SHP77 treated with DMSO at 0.1 percent for 48 hours (cell line): ENCODE data around the gene ZCRB1.
"Not testable (repeated sequence)": the region's sequence is repeated elsewhere in the genome, so short reads cannot be mapped to it uniquely, and the experiment has no call there.

Experiments used
- DNase-seq: peaks from one replicate; lab custom pipeline; 2025; lab: John Stamatoyannopoulos, UW

Gene ZCRB1, protein sequence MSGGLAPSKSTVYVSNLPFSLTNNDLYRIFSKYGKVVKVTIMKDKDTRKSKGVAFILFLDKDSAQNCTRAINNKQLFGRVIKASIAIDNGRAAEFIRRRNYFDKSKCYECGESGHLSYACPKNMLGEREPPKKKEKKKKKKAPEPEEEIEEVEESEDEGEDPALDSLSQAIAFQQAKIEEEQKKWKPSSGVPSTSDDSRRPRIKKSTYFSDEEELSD

DNA sequence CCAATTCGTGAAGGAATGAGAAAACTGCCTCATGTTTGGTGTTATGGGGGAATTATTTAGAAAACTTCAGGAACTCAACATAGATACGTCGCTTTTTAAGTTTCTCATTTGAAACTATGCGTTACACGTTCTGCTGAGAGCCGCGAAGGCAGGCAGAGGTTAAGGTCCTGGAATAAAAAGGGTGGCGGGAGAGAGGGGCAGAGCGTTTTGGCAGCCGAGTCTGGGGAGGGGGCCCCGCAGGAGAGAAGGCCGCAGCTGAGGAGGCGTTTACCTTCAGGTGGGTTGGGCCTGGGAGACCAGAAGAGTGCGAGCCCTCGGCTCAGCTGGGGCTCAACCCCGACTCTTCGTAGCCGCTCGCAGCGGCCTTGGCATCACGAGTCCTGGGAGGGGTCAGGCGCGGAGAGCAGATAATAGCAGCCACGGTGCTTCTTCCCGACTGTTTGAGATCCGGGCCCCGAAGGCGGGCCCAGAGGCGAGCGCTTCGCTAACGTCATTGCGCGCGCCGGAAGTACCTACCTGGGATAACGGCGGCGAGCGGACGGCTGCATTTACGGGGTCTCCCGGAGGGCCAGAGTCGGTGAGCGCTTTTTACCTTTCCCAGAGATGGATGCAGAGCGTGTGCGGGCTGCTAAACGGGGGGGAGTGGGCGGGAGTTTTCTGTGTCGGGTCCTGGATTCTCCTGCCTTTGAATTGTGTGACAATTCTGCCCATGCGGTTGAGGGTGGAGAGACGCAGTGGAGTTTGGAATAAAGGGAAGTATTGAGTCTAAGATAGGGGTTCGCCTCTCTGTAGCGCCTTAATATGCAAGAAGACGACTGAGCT lies at the start of gene ZCRB1, which contains the start of gene PPHLN1:
TSS of gene ZCRB1 (minus strand) at position 442 of the 822 bp plus-strand sequence. CDS start 1,992 bp downstream, outside the sequence.
TSS of gene PPHLN1 (plus strand) at position 515 of the 822 bp plus-strand sequence. CDS start 9,736 bp downstream, outside the sequence.
- peak; percentile 48 for DNase-seq

DNA sequence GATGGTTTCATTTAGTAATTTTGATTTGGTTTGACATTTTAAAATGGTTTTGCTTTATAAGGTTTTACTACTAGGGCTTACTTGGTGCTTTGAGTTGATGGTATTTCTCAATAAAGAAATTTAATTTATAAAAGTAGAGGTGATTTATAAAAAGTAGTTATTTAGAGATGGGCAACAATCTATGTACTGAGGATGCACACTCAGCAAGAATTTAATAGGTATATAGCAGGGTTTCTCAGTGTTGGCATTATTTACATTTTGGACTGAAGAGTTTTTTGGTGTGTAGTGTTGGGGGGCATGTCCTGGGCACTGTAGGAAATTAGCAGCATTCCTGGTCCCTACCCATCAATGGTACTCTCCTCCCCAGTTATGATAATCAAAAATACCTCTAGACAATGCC lies 47.8 kb upstream of the ZCRB1 start:
- DNase-seq = no peak

DNA sequence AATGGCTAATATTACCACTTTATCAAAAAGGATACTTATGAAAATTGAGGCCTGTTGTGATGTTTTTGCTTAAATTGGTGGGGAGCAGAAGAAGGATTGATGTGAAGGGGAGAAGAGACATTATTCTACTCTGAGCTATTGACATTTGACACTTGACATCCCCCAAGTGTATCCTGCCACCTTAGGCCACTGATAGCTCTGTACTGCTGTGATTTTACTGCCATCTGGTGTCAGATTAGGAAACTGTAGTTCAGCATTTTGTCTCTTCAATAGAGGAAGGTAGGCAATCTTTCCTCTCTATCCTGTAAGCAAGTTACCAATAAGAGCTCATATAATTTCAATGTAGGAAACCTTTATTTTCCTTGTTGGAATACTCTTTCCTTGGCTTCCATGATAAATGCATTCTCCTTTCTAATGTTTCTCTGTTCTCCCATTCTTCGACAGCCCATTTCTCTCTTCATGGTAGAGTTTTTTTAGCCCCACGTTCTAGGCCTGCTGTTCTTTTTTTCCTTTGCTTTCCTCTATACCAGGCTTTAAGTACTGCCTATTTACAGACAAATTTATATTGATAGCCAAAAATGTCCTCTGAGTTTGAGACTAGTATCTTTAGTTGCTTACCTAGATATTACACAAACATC lies 46.4 kb upstream of the ZCRB1 start:
- DNase-seq = peak; percentile 2

DNA sequence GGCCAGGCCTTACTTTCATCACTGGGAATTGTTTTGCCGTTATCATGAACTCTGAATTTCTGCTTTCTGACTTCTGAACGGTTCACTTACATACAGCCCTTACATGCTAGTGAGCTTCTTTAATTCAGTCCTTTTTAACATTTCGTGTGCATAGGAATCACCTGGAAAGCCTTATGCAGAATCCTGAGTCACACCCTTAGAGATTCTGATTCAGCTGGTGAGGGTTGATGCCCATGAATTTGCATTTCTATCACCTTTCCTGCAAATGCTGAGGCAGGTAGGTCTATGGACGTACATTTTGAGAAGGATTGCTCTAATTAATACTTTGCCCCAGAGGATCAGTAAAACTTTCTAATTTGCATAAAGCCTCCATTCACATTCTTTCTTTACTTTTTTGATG lies 44.1 kb upstream of the ZCRB1 start:
- no peak for DNase-seq

DNA sequence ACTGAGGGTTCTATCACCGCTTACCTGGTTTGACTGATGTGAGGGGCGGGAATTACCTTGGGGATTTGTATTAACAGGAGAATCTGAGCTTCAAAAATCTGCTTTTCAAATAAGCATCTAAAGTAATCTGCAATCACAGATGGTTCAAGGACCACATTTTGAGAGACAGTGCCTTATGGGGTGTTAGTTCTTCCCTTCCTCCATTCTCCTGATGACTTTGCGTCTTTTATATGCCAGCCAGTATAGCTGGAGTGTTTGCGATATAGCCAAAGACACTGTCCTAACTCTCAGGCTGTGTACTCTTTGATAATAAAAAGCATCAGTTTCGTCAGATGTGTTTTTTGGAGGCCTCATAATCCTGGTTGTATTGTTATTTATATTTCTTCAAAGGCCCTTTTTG lies 39.6 kb upstream of the ZCRB1 start:
- no peak for DNase-seq

DNA sequence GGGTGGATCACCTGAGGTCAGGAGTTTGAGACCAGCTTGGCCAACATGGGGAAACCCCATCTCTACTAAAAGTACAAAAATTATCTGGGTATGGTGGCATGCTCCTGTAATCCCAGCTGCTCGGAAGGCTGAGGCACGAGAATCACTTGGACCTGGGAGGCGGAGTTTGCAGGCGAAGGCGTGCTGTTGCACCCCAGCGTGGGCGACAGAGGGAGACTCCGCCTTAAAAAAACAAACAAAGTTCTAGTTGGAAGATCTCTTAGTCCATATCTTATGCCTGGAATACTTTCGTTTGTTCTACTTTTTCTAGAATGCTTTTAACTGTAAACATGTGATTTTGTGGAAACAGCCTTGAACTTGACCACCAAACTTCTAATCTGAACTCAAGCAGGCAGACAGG lies 38.8 kb upstream of the ZCRB1 start:
- DNase-seq = no peak

DNA sequence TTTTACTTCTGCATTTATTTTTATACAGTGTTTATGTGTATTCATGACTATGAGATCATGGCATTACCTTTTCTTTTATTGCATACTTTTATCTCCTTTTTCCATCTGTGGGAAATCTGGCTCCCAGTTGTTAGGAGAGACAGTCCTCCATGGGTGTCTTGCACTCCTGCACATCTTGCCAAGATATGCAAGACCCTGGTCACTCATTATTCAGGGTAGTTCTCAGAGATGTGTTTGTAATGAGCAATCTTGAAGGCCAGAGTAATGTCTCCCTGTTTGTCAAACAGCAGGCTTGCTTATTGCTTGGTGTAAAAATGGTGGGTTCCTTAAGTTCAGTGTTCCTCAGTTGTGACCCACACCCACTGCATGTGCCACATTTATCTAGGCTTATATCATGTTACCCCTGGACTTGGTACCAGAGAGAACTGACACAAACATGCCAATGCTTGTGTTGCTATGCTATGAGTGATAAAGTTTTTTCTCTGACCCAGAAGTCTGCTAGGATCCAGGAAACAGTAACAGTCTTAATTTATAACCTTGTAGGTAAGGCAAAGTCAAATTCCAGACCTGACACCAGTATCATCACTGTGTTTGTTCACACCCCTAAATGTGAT lies 36.9 kb upstream of the ZCRB1 start:
- no peak for DNase-seq

DNA sequence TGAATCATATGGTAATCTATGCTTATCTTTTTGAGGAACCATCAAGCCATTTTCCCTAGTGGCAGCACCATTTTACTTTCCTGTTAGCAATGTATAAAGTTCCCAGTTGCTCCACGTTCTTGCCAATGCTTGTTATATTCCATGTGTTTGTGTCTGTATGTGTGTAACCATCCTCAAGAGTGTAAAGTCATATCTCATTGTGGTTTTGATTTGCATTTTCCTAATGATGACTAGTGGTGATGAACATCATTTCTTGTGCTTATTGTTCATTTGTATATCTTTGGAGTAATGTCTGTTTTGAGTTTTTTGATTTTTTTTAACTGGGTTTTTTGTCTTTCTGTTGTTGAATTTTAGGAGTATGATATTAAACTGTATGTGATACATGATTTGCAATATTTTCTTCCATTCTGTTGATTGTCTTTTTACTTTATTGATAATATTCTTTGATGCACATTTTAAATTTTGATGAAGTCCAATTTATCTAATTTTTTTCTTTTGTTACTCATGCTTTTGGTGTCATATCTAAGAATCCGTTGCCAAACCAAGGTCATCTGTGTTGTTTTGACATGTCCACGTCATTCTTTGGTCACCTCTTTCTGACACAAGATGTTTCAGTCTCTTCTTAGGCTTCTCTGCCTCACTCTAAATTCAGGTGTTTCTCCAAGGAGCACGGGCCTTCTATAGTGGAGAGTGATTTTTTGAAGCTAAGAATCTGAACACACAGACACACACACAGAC lies 36.2 kb upstream of the ZCRB1 start:
- no peak for DNase-seq

DNA sequence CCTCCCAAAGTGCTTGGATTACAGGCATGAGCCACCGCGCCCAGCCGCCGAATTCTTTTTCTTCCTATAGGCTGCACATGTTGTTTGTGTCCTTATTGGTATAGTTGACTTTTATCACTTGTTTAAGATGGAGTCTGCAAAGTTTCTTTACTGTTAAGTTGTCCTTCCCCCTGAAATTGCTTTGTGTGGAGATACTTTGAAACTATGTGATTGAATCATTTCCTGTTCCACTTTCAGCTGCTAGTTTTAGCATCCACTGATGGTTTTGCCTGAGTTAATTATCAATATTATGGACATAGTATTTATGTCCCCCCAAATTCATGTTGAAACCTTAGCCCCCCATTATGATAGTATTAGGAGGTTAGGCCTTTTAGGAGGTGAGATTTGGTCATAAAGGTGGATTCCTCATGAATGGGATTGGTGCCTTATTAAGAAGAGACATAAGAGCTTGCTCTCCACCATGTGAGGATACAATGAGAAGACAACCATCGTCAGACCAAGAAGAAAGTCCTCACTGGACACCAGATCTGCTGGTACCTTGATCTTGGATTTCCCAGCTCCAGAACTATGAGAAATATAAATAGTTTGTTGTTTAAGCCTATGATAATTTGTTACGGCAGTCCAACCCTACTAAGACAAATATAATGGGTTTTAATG lies 35.0 kb upstream of the ZCRB1 start:
- DNase-seq = no peak

DNA sequence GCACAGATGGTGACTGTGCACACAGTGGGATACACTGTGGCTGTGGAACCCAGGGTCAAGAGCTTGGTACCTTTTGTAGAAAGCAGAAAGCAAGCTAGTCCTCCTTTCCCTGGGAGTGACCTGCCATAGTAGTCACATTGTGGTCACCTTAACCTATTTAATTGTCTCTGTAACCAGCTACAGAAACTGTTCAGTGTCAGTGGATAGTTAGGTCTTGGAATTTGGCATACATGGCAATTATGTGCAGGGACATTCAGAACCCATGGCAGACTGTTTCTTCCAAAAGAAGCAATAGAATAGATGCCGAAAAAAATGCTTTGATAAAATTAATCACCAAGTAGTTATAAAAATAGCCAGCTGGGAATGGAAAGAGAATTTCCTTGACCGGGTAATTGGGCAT lies 30.4 kb upstream of the ZCRB1 start:
- DNase-seq = no peak

DNA sequence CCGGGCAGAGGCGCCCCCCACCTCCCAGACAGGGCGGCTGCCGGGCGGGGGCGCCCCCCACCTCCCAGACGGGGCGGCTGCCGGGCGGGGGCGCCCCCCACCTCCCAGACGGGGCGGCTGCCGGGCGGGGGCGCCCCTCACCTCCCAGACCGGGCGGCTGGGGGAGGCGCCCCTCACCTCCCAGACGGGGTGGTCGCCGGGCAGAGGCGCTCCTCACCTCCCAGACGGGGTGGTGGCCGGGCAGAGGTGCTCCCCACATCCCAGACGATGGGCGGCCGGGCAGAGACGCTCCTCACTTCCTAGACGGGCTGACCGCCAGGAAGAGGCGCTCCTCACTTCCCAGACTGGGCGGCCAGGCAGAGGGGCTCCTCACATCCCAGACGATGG lies 24.1 kb upstream of the ZCRB1 start:
- not testable (repeated sequence) for DNase-seq

DNA sequence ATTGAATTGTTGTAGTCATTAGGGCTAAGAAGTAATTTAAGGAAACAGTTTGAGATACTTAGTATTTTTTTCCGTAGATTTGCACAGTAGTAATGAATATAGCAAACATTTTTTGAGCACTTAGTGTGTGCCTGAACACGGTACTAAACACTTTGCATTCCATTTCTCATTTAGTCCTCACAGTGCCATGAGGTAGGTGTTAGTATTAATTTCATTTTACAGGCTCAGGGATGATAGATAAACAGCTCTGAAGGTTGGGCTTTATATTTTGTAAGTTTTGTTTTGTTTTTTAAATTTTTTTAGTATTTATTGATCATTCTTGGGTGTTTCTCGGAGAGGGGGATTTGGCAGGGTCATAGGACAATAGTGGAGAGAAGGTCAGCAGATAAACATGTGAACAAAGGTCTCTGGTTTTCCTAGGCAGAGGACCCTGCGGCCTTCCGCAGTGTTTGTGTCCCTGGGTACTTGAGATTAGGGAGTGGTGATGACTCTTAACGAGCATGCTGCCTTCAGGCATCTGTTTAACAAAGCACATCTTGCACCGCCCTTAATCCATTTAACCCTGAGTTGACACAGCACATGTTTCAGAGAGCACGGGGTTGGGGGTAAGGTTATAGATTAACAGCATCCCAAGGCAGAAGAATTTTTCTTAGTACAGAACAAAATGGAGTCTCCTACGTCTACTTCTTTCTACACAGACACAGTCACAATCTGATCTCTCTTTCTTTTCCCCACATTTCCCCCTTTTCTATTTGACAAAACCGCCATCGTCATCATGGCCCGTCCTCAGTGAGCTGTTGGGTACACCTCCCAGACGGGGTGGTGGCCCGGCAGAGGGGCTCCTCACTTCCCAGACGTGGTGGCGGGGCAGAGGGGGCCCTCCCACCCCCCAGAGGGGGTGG lies 23.5 kb upstream of the ZCRB1 start:
- not testable (repeated sequence) for DNase-seq

DNA sequence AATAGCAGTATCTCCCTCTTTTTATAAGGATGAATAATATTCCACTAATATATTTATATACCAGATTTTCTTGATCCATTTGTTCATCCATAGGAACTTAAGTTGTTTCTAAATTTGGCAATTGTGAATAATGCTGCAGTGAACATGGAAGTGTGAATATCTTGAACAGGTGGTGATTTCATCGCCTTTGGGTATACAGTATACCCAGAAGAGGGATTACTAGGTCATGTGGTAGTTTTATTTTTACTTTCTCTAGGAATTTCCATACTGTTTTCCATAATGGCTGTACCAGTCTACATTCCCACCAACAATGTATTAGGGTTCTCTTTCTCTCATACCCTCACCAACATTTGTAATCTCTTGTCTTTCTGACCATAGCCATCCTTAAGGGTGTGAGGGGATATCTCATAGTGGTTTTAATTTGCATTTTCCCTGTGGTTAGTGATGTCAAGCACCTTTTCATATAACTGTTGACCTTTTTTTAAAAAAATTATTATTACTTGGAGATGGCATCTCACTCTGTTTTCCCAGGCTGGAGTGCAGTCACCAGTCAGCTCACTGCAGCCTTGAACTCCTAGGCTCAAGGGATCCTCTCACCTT lies 20.6 kb upstream of the ZCRB1 start:
- no peak for DNase-seq

DNA sequence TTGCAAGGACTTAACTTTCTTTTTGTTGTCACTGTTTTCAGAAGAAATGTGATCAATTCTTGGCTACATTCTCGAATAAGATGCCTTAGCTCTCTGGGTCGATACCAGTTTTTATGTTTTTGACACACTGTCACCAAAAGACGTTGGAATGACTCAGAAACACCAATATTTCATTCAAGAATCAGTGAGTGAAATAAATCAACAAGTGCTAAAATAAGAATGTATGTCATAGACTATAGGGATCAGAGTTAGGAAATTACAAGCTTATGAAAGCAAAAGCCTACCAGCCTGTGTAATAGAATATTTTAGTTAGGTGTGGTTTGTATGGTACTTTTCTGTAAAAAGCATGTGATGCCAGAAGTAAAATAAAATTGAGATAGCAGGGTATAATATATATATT lies 17.8 kb upstream of the ZCRB1 start:
- DNase-seq = no peak

DNA sequence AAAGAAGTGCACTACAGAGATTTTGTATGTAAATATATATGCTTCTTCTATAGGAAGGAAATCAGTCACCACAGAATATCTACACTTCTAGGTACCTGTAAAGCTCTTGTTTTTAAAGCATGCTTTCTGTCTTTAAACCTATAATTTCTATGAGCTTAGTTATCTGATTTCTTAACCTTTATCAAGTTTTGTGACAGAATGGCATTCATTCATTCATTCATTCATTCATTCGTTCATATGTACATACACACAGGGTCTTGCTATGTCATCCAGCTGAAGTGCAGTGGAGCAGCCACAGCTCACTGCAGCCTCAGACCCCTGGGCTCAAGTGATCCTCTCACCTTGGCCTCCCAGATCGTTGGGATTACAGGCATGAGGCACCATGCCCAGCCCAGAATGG lies 16.1 kb upstream of the ZCRB1 start:
- DNase-seq = no peak

DNA sequence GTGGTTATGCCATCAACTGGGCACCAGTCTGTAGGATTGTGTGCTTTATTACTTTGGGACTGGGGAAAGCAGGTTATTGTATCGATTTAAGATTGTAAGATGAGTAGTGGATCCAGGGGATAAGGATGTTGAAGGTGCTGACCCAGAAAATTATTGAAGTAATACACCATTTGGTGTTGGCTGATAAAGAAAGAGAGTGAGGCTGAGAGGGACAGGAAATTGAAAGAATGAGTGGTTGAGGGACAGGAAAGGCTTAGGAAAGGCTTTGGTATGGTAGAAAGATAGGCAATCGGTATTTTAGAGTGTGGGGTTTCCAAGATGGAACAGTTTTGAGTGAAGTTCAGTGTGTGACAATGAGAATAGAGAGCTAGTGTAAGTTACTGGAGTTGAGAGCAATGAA lies 12.4 kb upstream of the ZCRB1 start:
- DNase-seq = no peak

DNA sequence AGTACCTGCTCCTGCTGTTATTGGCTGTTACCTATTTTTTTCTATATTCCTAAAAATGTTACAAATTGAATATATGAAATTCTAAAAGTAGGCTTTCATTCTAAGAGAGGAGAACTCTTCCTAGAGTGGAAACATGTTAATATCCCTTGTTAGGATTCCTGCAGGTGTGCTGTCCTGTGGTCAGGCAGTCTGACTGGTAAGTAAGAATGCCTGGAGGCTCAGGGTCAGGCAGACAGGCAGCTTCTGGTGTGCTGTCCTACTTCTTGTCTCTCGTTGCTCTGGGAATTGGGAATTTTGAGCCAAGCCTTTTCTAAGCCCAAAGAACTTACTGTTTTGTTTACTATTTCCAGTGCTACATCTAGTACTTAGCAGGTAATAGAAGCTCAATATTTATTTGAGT lies 10.4 kb upstream of the ZCRB1 start:
- DNase-seq = no peak

DNA sequence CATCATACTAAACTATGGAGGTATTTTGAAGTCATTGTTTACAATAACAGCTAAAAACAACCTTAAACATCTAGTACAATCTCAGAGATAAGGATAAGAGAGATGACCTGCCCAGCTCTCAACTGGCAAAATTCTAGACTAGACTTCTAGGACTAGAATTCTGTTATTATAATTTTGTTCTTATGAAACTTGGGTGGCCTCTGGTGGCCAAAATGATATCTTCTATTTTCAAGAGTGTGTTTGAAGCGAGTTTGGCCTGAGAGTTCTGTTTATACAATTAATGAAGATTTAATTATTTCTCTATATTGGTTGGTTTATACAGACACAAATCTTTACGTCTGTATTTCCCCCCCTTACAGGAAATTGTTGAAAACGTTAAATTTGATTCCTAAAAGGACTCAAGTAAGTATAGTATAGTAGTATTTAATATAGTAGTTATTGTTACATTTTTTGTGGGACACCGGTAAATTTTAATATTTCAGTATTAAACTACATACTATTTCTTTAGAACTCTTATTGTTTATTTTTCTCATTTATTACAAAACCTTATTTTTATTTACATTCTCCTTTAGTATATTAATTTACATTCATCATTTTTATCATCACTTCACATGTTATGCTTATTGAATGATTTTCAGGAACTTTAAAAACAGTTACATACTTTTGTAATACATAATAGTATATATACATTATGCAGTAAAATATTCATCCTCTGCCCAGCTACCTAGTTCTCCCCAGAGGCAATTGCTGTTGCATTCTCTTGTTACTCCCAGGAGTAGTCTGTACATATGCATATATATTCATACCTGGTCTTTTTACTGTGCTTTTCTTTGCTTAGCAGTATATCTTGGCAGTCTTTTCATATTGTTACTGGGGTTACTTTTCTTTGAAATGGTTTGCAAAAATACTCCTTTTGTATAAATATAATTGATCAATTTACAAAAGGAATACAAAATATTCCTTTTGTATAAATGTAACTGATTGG lies 6.7 kb upstream of the ZCRB1 start:
- peak; percentile 12 for DNase-seq

DNA sequence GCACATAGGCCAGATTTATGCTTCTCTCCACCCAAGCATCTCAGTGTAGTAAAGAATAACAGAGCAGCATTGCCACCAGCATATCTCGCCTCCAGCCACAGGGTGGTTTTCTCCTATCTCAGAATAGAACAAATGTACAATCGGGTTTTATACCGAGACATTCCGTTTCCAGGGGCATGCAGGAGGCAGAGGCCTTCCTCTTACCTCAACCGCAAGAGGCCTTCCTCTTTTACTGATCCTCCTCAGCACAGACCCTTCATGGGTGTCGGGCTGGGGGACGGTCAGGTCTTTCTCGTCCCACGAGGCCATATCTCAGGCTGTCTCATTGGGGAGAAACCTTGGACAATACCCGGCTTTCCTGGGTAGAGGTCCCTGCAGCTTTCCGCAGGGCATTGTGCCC lies 4.2 kb upstream of the ZCRB1 start:
- not testable (repeated sequence) for DNase-seq
